GM23338 (cell line): ENCODE results near the gene CASKIN2. TPM values are rescaled to one million over a fixed set of nuclear protein-coding genes. Genes with fewer than 3 reads are reported as not detected.

Experiments used
- ATAC-seq: fragments of 200-7000 bp; cut with Tn5 transposase; 3 replicates; pipeline ENCODE4 v1.9.1; 2020
- DNase-seq: peaks from one replicate; pipeline ENCODE4 v3.0.0-alpha.2; 2015; ENCODE audit warnings: low spot score
- H2AFZ ChIP-seq: fragments of 200-600 bp; sonication (generic); 2 replicates; pipeline ENCODE4 v1.8.0; 2016; ENCODE audit warnings: antibody characterized with exemption, mild to moderate bottlenecking, moderate library complexity
- H3F3A ChIP-seq: fragments of 200-600 bp; sonication (generic); replicated peaks from 2 replicates; pipeline ENCODE4 v1.8.0; 2017; ENCODE audit warnings: antibody characterized with exemption, mixed run types, low read depth
- H3K27ac ChIP-seq: fragments of 200-600 bp; sonication (generic); 2 replicates; pipeline ENCODE4 v1.6.1; 2016; ENCODE audit warnings: low read depth
- H3K27me3 ChIP-seq: fragments of 200-600 bp; sonication (generic); 2 replicates; pipeline ENCODE4 v1.8.0; 2016; ENCODE audit warnings: mild to moderate bottlenecking, mixed run types, moderate library complexity; ENCODE audit not compliant: insufficient read depth
- H3K36me3 ChIP-seq: fragments of 200-600 bp; sonication (generic); 2 replicates; pipeline ENCODE4 v1.8.0; 2016; ENCODE audit warnings: mild to moderate bottlenecking; ENCODE audit not compliant: insufficient read depth
- H3K4me1 ChIP-seq: fragments of 200-600 bp; sonication (generic); 2 replicates; pipeline ENCODE4 v1.8.0; 2016; ENCODE audit warnings: mild to moderate bottlenecking, moderate library complexity; ENCODE audit not compliant: insufficient read depth
- H3K4me2 ChIP-seq: fragments of 200-600 bp; sonication (generic); 2 replicates; pipeline ENCODE4 v1.7.1; 2017; ENCODE audit warnings: mixed run types
- H3K4me3 ChIP-seq: fragments of 200-600 bp; sonication (generic); 2 replicates; pipeline ENCODE4 v1.6.1; 2016; ENCODE audit warnings: mixed run types
- H3K79me2 ChIP-seq: fragments of 200-600 bp; sonication (generic); replicated peaks from 2 replicates; pipeline ENCODE4 v1.8.0; 2017; ENCODE audit warnings: mild to moderate bottlenecking; ENCODE audit not compliant: insufficient read depth
- H3K9me2 ChIP-seq: fragments of 200-600 bp; sonication (generic); 2 replicates; pipeline ENCODE4 v1.8.0; 2017; ENCODE audit not compliant: insufficient read depth
- H4K20me1 ChIP-seq: fragments of 200-600 bp; sonication (generic); replicated peaks from 2 replicates; pipeline ENCODE4 v1.8.0; 2017; ENCODE audit warnings: mild to moderate bottlenecking; ENCODE audit not compliant: insufficient read depth
- H3K27ac Mint-ChIP-seq: 2 replicates; pipeline ENCODE4 v1.8.0; 2020; ENCODE audit warnings: inconsistent platforms, mild to moderate bottlenecking, moderate library complexity, mixed read lengths
- H3K27me3 Mint-ChIP-seq: 3 replicates; pipeline ENCODE4 v1.8.0; 2022; ENCODE audit warnings: low read depth, mild to moderate bottlenecking, moderate library complexity, mixed read lengths, inconsistent platforms; ENCODE audit not compliant: insufficient read depth, poor library complexity
- H3K36me3 Mint-ChIP-seq: 3 replicates; pipeline ENCODE4 v1.8.0; 2021; ENCODE audit warnings: low read depth, mild to moderate bottlenecking, inconsistent platforms, moderate library complexity, mixed read lengths
- H3K4me1 Mint-ChIP-seq: 3 replicates; pipeline ENCODE4 v1.8.0; 2020; ENCODE audit warnings: mild to moderate bottlenecking, inconsistent platforms, mixed read lengths
- H3K4me3 Mint-ChIP-seq: 3 replicates; pipeline ENCODE4 v1.8.0; 2021; ENCODE audit warnings: moderate library complexity, mild to moderate bottlenecking, inconsistent platforms, mixed read lengths
- H3K9me3 Mint-ChIP-seq: 3 replicates; pipeline ENCODE4 v1.8.0; 2020; ENCODE audit warnings: moderate library complexity, mild to moderate bottlenecking, inconsistent platforms, mixed read lengths
- JUNB ChIP-seq: IDR thresholded peaks from one replicate; pipeline ENCODE4 v1.6.1; 2016; ENCODE audit warnings: antibody characterized with exemption; ENCODE audit not compliant: unreplicated experiment
- NANOG ChIP-seq: IDR thresholded peaks from 2 replicates; pipeline ENCODE4 v1.6.1; 2016; ENCODE audit warnings: antibody characterized with exemption, borderline replicate concordance
- STAT1 ChIP-seq: IDR thresholded peaks from one replicate; pipeline ENCODE4 v1.6.1; 2016; ENCODE audit warnings: antibody characterized with exemption; ENCODE audit not compliant: unreplicated experiment
- ZNF331 ChIP-seq: fragments of 250-450 bp; sonication (Bioruptor Pico); IDR thresholded peaks from 2 replicates; pipeline ENCODE4 v1.5.0; 2020; ENCODE audit warnings: low read depth, mild to moderate bottlenecking, moderate library complexity
- polyA plus RNA-seq: library from polyadenylated mRNA; unstranded; fragments of >200 nt; fragmentation: Nextera tagmentation; extraction: Ambion mirVana; gene quantifications from 2 replicates; pipeline ENCODE4 v1.2.1, GENCODE V29; 2016
- total RNA-seq: library from RNA; depleted of rRNA; stranded (reverse); fragments of >200 nt; shearing (Covaris generic); gene quantifications from 2 replicates; pipeline ENCODE4 v1.2.3, GENCODE V29; 2014
- TF ChIP-seq, protein P1 (sequence below), 2 experiments: fragments of 200-600 bp in 1 of 2; sonication (generic) in 1 of 2; conservative IDR thresholded peaks; 2 replicates each; pipeline versions ENCODE4 v1.5.1 to v1.6.1; 2016 to 2017; ENCODE audit warnings: antibody characterized with exemption in 2 of 2, low read depth in 2 of 2, mild to moderate bottlenecking in 2 of 2, moderate library complexity in 1 of 2
- TF ChIP-seq, protein P2 (sequence below): fragments of 250-450 bp; sonication (Bioruptor Pico); IDR thresholded peaks from 2 replicates; pipeline ENCODE4 v1.5.0; 2020; ENCODE audit warnings: mild to moderate bottlenecking, moderate library complexity
- TF ChIP-seq, protein P3 (sequence below): IDR thresholded peaks from 2 replicates; pipeline ENCODE4 v1.6.1; 2016; ENCODE audit warnings: antibody characterized with exemption

The CASKIN2 gene
- total and polyA plus RNA-seq, 2 experiments from 2014 or later: 4.9 to 21.5 TPM

DNA sequence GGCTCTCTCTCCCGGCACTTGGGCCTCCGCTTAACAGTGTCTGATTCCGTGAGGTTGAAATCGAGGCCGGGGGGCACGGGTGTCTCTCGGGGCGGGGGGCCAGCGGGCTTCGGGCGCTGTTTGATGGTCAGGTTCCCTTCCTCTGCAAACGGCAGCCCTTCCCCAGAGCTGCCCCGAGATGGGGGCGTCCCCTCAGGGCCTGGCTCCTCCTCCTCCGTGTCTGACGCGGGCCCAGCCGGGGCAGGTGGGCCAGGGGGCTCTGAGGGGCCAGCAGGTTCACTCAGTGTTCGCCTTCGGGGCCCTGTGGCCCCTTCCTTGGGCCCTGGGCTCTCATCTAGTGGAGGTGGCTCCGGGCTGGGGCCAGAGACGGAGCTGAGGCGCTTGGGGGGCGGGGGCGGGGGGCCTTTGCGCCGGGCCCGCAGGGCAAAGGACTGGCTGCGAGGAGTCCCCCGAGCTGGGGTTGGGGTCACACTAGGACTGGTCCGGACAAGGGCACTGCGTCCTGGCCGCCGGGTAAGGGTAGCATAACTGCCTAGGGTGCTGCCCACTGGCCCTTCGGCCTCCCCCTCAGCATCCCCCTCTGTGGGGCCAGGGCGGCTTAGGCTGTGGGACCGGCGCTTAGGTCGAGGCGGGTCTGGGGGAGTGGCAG, 13.1 kb downstream of the CASKIN2 start:
- Histone ChIP-seq H4K20me1 (no peaks in the 10 kb centered on the region), H3K27ac (no peak overlapping the region), H3K4me3 (no peak overlapping the region), H3K4me1 (no peaks in the 10 kb centered on the region), H2AFZ (no peak overlapping the region), H3K27me3 (no peaks in the 10 kb centered on the region), H3K9me2 (no peaks in the 10 kb centered on the region), H3K4me2 (no peak overlapping the region), H3K79me2 (no peaks in the 10 kb centered on the region), H3F3A (no peaks in the 10 kb centered on the region), H3K36me3 (no peaks in the 10 kb centered on the region)
- Mint-ChIP-seq H3K4me1 (no peaks in the 10 kb centered on the region; the same call in 1 of the 3 replicates), H3K9me3 (no peaks in the 10 kb centered on the region), H3K36me3 (peaks cover 20% of the 10 kb centered on the region), H3K27ac (no peak overlapping the region), H3K27me3 (peaks cover 8% of the 10 kb centered on the region), H3K4me3 (no peak overlapping the region)
- peak; percentile 6; the same call in 2 of the 3 replicates for ATAC-seq
- no peak for DNase-seq
- no peak for TF ChIP-seq STAT1
- no peak for TF ChIP-seq ZNF331 (CRISPR knock-in tag)
- TF ChIP-seq, protein P1, sequence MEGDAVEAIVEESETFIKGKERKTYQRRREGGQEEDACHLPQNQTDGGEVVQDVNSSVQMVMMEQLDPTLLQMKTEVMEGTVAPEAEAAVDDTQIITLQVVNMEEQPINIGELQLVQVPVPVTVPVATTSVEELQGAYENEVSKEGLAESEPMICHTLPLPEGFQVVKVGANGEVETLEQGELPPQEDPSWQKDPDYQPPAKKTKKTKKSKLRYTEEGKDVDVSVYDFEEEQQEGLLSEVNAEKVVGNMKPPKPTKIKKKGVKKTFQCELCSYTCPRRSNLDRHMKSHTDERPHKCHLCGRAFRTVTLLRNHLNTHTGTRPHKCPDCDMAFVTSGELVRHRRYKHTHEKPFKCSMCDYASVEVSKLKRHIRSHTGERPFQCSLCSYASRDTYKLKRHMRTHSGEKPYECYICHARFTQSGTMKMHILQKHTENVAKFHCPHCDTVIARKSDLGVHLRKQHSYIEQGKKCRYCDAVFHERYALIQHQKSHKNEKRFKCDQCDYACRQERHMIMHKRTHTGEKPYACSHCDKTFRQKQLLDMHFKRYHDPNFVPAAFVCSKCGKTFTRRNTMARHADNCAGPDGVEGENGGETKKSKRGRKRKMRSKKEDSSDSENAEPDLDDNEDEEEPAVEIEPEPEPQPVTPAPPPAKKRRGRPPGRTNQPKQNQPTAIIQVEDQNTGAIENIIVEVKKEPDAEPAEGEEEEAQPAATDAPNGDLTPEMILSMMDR (conservative IDR thresholded peaks at IDR 0.05; ENCODE audit: low read depth in 2 of 2): no peak
- TF ChIP-seq, protein P2, sequence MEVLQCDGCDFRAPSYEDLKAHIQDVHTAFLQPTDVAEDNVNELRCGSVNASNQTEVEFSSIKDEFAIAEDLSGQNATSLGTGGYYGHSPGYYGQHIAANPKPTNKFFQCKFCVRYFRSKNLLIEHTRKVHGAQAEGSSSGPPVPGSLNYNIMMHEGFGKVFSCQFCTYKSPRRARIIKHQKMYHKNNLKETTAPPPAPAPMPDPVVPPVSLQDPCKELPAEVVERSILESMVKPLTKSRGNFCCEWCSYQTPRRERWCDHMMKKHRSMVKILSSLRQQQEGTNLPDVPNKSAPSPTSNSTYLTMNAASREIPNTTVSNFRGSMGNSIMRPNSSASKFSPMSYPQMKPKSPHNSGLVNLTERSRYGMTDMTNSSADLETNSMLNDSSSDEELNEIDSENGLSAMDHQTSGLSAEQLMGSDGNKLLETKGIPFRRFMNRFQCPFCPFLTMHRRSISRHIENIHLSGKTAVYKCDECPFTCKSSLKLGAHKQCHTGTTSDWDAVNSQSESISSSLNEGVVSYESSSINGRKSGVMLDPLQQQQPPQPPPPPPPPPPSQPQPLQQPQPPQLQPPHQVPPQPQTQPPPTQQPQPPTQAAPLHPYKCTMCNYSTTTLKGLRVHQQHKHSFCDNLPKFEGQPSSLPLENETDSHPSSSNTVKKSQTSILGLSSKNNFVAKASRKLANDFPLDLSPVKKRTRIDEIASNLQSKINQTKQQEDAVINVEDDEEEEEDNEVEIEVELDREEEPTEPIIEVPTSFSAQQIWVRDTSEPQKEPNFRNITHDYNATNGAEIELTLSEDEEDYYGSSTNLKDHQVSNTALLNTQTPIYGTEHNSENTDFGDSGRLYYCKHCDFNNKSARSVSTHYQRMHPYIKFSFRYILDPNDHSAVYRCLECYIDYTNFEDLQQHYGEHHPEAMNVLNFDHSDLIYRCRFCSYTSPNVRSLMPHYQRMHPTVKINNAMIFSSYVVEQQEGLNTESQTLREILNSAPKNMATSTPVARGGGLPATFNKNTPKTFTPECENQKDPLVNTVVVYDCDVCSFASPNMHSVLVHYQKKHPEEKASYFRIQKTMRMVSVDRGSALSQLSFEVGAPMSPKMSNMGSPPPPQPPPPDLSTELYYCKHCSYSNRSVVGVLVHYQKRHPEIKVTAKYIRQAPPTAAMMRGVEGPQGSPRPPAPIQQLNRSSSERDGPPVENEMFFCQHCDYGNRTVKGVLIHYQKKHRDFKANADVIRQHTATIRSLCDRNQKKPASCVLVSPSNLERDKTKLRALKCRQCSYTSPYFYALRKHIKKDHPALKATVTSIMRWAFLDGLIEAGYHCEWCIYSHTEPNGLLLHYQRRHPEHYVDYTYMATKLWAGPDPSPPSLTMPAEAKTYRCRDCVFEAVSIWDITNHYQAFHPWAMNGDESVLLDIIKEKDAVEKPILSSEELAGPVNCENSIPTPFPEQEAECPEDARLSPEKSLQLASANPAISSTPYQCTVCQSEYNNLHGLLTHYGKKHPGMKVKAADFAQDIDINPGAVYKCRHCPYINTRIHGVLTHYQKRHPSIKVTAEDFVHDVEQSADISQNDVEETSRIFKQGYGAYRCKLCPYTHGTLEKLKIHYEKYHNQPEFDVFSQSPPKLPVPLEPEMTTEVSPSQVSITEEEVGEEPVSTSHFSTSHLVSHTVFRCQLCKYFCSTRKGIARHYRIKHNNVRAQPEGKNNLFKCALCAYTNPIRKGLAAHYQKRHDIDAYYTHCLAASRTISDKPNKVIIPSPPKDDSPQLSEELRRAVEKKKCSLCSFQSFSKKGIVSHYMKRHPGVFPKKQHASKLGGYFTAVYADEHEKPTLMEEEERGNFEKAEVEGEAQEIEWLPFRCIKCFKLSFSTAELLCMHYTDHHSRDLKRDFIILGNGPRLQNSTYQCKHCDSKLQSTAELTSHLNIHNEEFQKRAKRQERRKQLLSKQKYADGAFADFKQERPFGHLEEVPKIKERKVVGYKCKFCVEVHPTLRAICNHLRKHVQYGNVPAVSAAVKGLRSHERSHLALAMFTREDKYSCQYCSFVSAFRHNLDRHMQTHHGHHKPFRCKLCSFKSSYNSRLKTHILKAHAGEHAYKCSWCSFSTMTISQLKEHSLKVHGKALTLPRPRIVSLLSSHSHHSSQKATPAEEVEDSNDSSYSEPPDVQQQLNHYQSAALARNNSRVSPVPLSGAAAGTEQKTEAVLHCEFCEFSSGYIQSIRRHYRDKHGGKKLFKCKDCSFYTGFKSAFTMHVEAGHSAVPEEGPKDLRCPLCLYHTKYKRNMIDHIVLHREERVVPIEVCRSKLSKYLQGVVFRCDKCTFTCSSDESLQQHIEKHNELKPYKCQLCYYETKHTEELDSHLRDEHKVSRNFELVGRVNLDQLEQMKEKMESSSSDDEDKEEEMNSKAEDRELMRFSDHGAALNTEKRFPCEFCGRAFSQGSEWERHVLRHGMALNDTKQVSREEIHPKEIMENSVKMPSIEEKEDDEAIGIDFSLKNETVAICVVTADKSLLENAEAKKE (CRISPR knock-in tag): no peak
- TF ChIP-seq JUNB: no peak
- TF ChIP-seq, protein P3, sequence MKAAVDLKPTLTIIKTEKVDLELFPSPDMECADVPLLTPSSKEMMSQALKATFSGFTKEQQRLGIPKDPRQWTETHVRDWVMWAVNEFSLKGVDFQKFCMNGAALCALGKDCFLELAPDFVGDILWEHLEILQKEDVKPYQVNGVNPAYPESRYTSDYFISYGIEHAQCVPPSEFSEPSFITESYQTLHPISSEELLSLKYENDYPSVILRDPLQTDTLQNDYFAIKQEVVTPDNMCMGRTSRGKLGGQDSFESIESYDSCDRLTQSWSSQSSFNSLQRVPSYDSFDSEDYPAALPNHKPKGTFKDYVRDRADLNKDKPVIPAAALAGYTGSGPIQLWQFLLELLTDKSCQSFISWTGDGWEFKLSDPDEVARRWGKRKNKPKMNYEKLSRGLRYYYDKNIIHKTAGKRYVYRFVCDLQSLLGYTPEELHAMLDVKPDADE: no peak
- no peak for TF ChIP-seq NANOG
